Neural cell (in vitro differentiated cells): ENCODE results near the gene ZNF90. TPM values are rescaled to one million over a fixed set of nuclear protein-coding genes. Genes with fewer than 3 reads are reported as not detected.
"Not testable (repeated sequence)": the region's sequence is repeated elsewhere in the genome, so short reads cannot be mapped to it uniquely, and the experiment has no call there.

ENCODE experiments used
- H2AFZ ChIP-seq: fragments of 200-600, 300-800 bp; sonication (generic), shearing (Covaris generic); 2 replicates; pipeline ENCODE4 v1.6.0; 2014; ENCODE audit warnings: low read depth, mild to moderate bottlenecking, antibody characterized with exemption, low read length, moderate library complexity
- H3F3A ChIP-seq: fragments of 200-600 bp; shearing (Covaris generic); 2 replicates; pipeline ENCODE4 v1.6.1; 2016; ENCODE audit warnings: mild to moderate bottlenecking, moderate library complexity, mixed read lengths, antibody characterized with exemption, low read length; ENCODE audit not compliant: insufficient read depth, poor library complexity, severe bottlenecking
- H3K27ac ChIP-seq: fragments of 200-600, 300-800 bp; sonication (generic), shearing (Covaris generic); 2 replicates; pipeline ENCODE4 v1.5.1; 2014; ENCODE audit warnings: mild to moderate bottlenecking, low read length, moderate library complexity
- H3K27me3 ChIP-seq: fragments of 300-800, 200-600 bp; sonication (generic), shearing (Covaris generic); 2 replicates; pipeline ENCODE4 v1.6.0; 2014; ENCODE audit warnings: mild to moderate bottlenecking, low read depth, low read length, moderate library complexity; ENCODE audit not compliant: insufficient read depth
- H3K36me3 ChIP-seq: fragments of 300-800, 200-600 bp; sonication (generic), shearing (Covaris generic); 2 replicates; pipeline ENCODE4 v1.5.1; 2014; ENCODE audit warnings: mild to moderate bottlenecking, antibody characterized with exemption, low read length, moderate library complexity; ENCODE audit not compliant: insufficient read depth
- H3K4me2 ChIP-seq: fragments of 300-800, 200-600 bp; sonication (generic), shearing (Covaris generic); 2 replicates; pipeline ENCODE4 v1.6.0; 2014; ENCODE audit warnings: mild to moderate bottlenecking, low read length
- H3K4me3 ChIP-seq: fragments of 300-800, 200-600 bp; sonication (generic), shearing (Covaris generic); 2 replicates; pipeline ENCODE4 v1.5.1; 2014; ENCODE audit warnings: mild to moderate bottlenecking, low read length, moderate library complexity
- H3K79me2 ChIP-seq: fragments of 200-600 bp; shearing (Covaris generic); replicated peaks from 2 replicates; pipeline ENCODE4 v1.6.0; 2014; ENCODE audit warnings: mild to moderate bottlenecking, low read length, moderate library complexity; ENCODE audit not compliant: insufficient read depth
- H3K9ac ChIP-seq: fragments of 300-800, 200-600 bp; sonication (generic), shearing (Covaris generic); 2 replicates; pipeline ENCODE4 v1.6.1; 2016; ENCODE audit warnings: mild to moderate bottlenecking, low read length, mixed read lengths
- H3K9me2 ChIP-seq: fragments of 200-600 bp; shearing (Covaris generic); 2 replicates; pipeline ENCODE4 v1.6.1; 2016; ENCODE audit warnings: mild to moderate bottlenecking, low read length, mixed read lengths; ENCODE audit not compliant: insufficient read depth
- H3K9me3 ChIP-seq: fragments of 200-600, 300-800 bp; sonication (generic), shearing (Covaris generic); 2 replicates; pipeline ENCODE4 v1.6.1; 2016; ENCODE audit warnings: mild to moderate bottlenecking, mixed run types, low read length, moderate library complexity, mixed read lengths
- H4K20me1 ChIP-seq: fragments of 200-600 bp; shearing (Covaris generic); 2 replicates; pipeline ENCODE4 v1.6.1; 2016; ENCODE audit warnings: mild to moderate bottlenecking, mixed run types; ENCODE audit not compliant: insufficient read depth
- EP300 ChIP-seq: fragments of 450-650 bp; conservative IDR thresholded peaks from 2 replicates; pipeline ENCODE4 v1.6.1; 2014; ENCODE audit warnings: antibody characterized with exemption, mild to moderate bottlenecking, moderate library complexity; ENCODE audit not compliant: poor library complexity, severe bottlenecking
- EZH2 ChIP-seq: fragments of 200-600, 300-800 bp; shearing (Covaris generic), sonication (generic); IDR thresholded peaks from 2 replicates; pipeline ENCODE4 v1.6.1; 2014; ENCODE audit warnings: antibody characterized with exemption, low read length, borderline replicate concordance, mild to moderate bottlenecking; ENCODE audit not compliant: insufficient read depth, poor library complexity, severe bottlenecking
- MXI1 ChIP-seq: fragments of 450-650 bp; conservative IDR thresholded peaks from 2 replicates; pipeline ENCODE4 v1.6.1; 2014; ENCODE audit warnings: antibody characterized with exemption, mild to moderate bottlenecking; ENCODE audit not compliant: poor library complexity, severe bottlenecking
- POLR2AphosphoS5 ChIP-seq: IDR thresholded peaks from 2 replicates; pipeline ENCODE4 v1.6.1; 2012
- RAD21 ChIP-seq: fragments of 450-650 bp; conservative IDR thresholded peaks from 2 replicates; pipeline ENCODE4 v1.6.1; 2014; ENCODE audit warnings: antibody characterized with exemption, mild to moderate bottlenecking, moderate library complexity
- SMC3 ChIP-seq: fragments of 450-650 bp; conservative IDR thresholded peaks from 2 replicates; pipeline ENCODE4 v1.6.1; 2014; ENCODE audit warnings: antibody characterized with exemption, mild to moderate bottlenecking, moderate library complexity; ENCODE audit not compliant: poor library complexity
- TAF1 ChIP-seq: IDR thresholded peaks from 2 replicates; pipeline ENCODE4 v1.6.1; 2012; ENCODE audit warnings: low read depth
- polyA plus RNA-seq: library from polyadenylated mRNA; depleted of rRNA; stranded (reverse); fragments of >200 nt; gene quantifications from 2 replicates; pipeline ENCODE4 v1.2.3, GENCODE V29; 2014
- TF ChIP-seq, protein P1 (sequence below): IDR thresholded peaks from 2 replicates; pipeline ENCODE4 v1.6.1; 2012; ENCODE audit warnings: borderline replicate concordance
- TF ChIP-seq, protein P2 (sequence below): fragments of 450-650 bp; IDR thresholded peaks from 2 replicates; pipeline ENCODE4 v1.5.1; 2014; ENCODE audit warnings: antibody characterized with exemption, mild to moderate bottlenecking, moderate library complexity; ENCODE audit not compliant: poor library complexity, severe bottlenecking

Gene ZNF90
- polyA plus RNA-seq, 1 donor from 2014 or later, result 0.37 TPM

DNA sequence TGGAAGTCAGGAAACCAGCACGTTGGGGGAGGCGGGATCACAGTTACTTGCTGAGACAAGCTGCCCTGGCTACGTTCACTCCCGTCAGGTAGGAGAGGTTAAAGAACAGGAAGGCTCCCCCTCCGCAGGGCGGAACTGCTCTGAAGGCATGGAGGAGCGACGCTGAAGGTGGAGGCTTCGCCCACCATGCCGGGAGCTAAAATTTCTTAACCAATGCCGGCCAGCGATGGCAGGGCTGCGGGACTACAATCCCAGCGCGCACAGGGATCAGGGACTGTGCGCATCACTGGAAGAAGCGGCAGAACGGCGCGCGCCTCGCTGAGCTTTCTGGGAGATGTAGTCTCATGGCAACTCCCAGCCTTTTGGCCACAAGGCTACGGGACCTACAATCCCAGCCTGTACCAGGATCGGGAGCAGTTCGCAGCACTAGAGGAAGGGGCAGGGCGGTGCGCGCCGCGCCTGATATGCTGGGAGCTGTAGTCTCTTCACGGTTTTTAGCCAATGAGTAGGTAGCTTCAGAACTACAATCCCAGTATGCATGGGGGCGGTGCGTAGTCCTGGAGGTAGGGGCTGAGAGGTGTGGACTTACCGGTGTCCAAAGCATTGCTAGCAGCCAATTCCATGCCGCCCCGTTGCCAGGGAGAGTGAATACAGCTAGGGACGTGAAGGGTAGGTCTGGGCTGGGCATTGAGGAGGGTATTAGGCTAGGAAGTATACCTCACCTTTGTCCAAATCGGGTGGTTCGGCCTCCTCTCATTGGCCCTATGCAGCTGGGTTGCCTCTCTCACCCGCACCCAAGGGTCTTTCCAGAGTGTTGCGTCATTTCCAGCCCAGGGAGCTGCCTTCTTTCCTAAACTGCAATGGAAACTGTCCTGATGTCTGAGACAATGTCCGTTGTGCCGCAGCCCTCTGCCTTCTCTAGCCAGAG is 25.7 kb upstream of the ZNF90 start:
- H3K4me2 ChIP-seq, result peak overlapping the region; percentile 63
- H3K9me3 ChIP-seq, result no peaks in the 10 kb centered on the region
- H3K9ac ChIP-seq, result peak overlapping the region; percentile 75
- H3K36me3 ChIP-seq, result no peaks in the 10 kb centered on the region
- no peaks in the 10 kb centered on the region for H4K20me1 ChIP-seq
- TF ChIP-seq TAF1 (no peak), SMC3 (peak; percentile 31), MXI1 (peak; percentile 78), RAD21 (no peak), EZH2 (no peak), EP300 (peak; percentile 13), POLR2AphosphoS5 (peak; percentile 68)
- TF ChIP-seq, protein P1, sequence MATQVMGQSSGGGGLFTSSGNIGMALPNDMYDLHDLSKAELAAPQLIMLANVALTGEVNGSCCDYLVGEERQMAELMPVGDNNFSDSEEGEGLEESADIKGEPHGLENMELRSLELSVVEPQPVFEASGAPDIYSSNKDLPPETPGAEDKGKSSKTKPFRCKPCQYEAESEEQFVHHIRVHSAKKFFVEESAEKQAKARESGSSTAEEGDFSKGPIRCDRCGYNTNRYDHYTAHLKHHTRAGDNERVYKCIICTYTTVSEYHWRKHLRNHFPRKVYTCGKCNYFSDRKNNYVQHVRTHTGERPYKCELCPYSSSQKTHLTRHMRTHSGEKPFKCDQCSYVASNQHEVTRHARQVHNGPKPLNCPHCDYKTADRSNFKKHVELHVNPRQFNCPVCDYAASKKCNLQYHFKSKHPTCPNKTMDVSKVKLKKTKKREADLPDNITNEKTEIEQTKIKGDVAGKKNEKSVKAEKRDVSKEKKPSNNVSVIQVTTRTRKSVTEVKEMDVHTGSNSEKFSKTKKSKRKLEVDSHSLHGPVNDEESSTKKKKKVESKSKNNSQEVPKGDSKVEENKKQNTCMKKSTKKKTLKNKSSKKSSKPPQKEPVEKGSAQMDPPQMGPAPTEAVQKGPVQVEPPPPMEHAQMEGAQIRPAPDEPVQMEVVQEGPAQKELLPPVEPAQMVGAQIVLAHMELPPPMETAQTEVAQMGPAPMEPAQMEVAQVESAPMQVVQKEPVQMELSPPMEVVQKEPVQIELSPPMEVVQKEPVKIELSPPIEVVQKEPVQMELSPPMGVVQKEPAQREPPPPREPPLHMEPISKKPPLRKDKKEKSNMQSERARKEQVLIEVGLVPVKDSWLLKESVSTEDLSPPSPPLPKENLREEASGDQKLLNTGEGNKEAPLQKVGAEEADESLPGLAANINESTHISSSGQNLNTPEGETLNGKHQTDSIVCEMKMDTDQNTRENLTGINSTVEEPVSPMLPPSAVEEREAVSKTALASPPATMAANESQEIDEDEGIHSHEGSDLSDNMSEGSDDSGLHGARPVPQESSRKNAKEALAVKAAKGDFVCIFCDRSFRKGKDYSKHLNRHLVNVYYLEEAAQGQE, result no peak
- TF ChIP-seq, protein P2, sequence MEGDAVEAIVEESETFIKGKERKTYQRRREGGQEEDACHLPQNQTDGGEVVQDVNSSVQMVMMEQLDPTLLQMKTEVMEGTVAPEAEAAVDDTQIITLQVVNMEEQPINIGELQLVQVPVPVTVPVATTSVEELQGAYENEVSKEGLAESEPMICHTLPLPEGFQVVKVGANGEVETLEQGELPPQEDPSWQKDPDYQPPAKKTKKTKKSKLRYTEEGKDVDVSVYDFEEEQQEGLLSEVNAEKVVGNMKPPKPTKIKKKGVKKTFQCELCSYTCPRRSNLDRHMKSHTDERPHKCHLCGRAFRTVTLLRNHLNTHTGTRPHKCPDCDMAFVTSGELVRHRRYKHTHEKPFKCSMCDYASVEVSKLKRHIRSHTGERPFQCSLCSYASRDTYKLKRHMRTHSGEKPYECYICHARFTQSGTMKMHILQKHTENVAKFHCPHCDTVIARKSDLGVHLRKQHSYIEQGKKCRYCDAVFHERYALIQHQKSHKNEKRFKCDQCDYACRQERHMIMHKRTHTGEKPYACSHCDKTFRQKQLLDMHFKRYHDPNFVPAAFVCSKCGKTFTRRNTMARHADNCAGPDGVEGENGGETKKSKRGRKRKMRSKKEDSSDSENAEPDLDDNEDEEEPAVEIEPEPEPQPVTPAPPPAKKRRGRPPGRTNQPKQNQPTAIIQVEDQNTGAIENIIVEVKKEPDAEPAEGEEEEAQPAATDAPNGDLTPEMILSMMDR, result peak; percentile 60
- H3F3A ChIP-seq, result no peaks in the 10 kb centered on the region
- H3K9me2 ChIP-seq, result no peaks in the 10 kb centered on the region
- no peaks in the 10 kb centered on the region for H3K79me2 ChIP-seq
- H3K27ac ChIP-seq, result peak overlapping the region; percentile 71
- peak overlapping the region; percentile 71 for H3K4me3 ChIP-seq
- H3K27me3 ChIP-seq, result no peaks in the 10 kb centered on the region
- H2AFZ ChIP-seq, result peak overlapping the region; percentile 81

DNA sequence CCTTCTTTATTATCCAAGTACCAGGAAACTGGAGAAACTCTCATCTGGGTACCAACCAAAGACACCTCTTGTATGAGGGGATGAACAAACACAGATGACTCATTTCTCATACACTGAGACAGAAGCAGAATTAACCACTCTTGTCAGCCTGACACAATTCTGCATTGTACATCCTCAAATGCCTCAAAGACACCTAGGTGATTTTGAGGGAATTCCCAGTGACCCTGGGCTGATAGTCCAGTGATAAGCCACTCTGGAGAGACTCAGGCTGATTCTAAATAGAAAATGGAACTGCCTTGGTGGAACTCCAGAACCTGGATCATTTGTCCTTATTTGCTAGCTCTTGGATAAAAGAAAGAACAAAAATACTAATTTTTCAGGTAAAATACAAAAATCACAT is 19.1 kb upstream of the ZNF90 start:
- H3K36me3 ChIP-seq, H4K20me1 ChIP-seq, H3K9me3 ChIP-seq: not testable (repeated sequence)

More for the DNA sequence above, 19.1 kb upstream of the ZNF90 start:
- H3K9ac ChIP-seq, H3K9me2 ChIP-seq, H3K79me2 ChIP-seq, H3K4me2 ChIP-seq, H2AFZ ChIP-seq, H3F3A ChIP-seq, H3K27ac ChIP-seq, H3K4me3 ChIP-seq, H3K27me3 ChIP-seq: not testable (repeated sequence)
